ENCODE data around the gene USP22. TPM values are rescaled to one million over a fixed set of nuclear protein-coding genes. Genes with fewer than 3 reads are reported as not detected.
A peak's percentile ranks its signal among the peaks of the same experiment; 100 is the strongest.

USP22 gene
- total and polyA plus RNA-seq, 9 donors: 126 to 177 (median 151) TPM

- Histone ChIP-seq H3K36me3 (ENCODE audit: control insufficient read depth, insufficient read depth, low read length) (peaks cover 99% of the 10 kb centered on the region), H3K27ac (ENCODE audit: low read length) (no peak overlapping the region), H3K4me3 (ENCODE audit: low read length) (no peak overlapping the region), H3K4me1 (ENCODE audit: control insufficient read depth, insufficient read depth, low read length) (peaks cover 24% of the 10 kb centered on the region), H3K9me3 (replicated peaks; ENCODE audit: control insufficient read depth, low read depth, low read length) (no peaks in the 10 kb centered on the region), H3K27me3 (ENCODE audit: control insufficient read depth, insufficient read depth, low read length) (no peaks in the 10 kb centered on the region)
- no peak for DNase-seq
- 87% methylated on average over 7 of the region's 11 CpGs for WGBS (ENCODE audit: insufficient coverage)
Measured at GRCh38 chr17:21003007-21003621, 39.7 kb downstream of the USP22 start.

- Histone ChIP-seq H3K4me1 (ENCODE audit: control insufficient read depth, insufficient read depth, low read length) (peaks cover 24% of the 10 kb centered on the region), H3K4me3 (ENCODE audit: low read length) (no peak overlapping the region), H3K36me3 (ENCODE audit: control insufficient read depth, insufficient read depth, low read length) (peaks cover 98% of the 10 kb centered on the region), H3K27ac (ENCODE audit: low read length) (no peak overlapping the region), H3K9me3 (replicated peaks; ENCODE audit: control insufficient read depth, low read depth, low read length) (no peaks in the 10 kb centered on the region), H3K27me3 (ENCODE audit: control insufficient read depth, insufficient read depth, low read length) (no peaks in the 10 kb centered on the region)
- 92% methylated on average over 6 of the region's 26 CpGs for WGBS (ENCODE audit: insufficient coverage)
- no peak for DNase-seq
Measured at GRCh38 chr17:21002309-21003006, 40.4 kb downstream of the USP22 start.

GRCh38 chr17:21001813-21002221, 41.0 kb downstream of the USP22 start:
- Histone ChIP-seq H3K36me3 (ENCODE audit: control insufficient read depth, insufficient read depth, low read length) (peaks cover 92% of the 10 kb centered on the region), H3K27me3 (ENCODE audit: control insufficient read depth, insufficient read depth, low read length) (no peaks in the 10 kb centered on the region), H3K9me3 (replicated peaks; ENCODE audit: control insufficient read depth, low read depth, low read length) (no peaks in the 10 kb centered on the region), H3K4me3 (ENCODE audit: low read length) (no peak overlapping the region), H3K4me1 (ENCODE audit: control insufficient read depth, insufficient read depth, low read length) (peaks cover 24% of the 10 kb centered on the region), H3K27ac (ENCODE audit: low read length) (peak overlapping the region; percentile 44)
- 63% methylated on average over 9 of the region's 12 CpGs for WGBS (ENCODE audit: insufficient coverage)
- DNase-seq: no peak

GRCh38 chr17:21001111-21001812, 41.5 kb downstream of the USP22 start:
- Histone ChIP-seq H3K4me1 (ENCODE audit: control insufficient read depth, insufficient read depth, low read length) (peaks cover 24% of the 10 kb centered on the region), H3K27ac (ENCODE audit: low read length) (no peak overlapping the region), H3K4me3 (ENCODE audit: low read length) (no peak overlapping the region), H3K27me3 (ENCODE audit: control insufficient read depth, insufficient read depth, low read length) (no peaks in the 10 kb centered on the region), H3K9me3 (replicated peaks; ENCODE audit: control insufficient read depth, low read depth, low read length) (no peaks in the 10 kb centered on the region), H3K36me3 (ENCODE audit: control insufficient read depth, insufficient read depth, low read length) (peaks cover 87% of the 10 kb centered on the region)
- 55% methylated on average over 6 of the region's 7 CpGs for WGBS (ENCODE audit: insufficient coverage)
- DNase-seq: no peak

- H3K36me3 ChIP-seq (ENCODE audit: control insufficient read depth, insufficient read depth, low read length): peaks cover 74% of the 10 kb centered on the region
- no peak for DNase-seq
Measured at GRCh38 chr17:20999841-21000532, 42.8 kb downstream of the USP22 start.

GRCh38 chr17:20999044-20999573, 43.7 kb downstream of the USP22 start:
- no peaks in the 10 kb centered on the region for H3K9me3 ChIP-seq (replicated peaks; ENCODE audit: control insufficient read depth, low read depth, low read length)
- H3K4me1 ChIP-seq (ENCODE audit: control insufficient read depth, insufficient read depth, low read length): peaks cover 24% of the 10 kb centered on the region
- WGBS (ENCODE audit: insufficient coverage): 39% methylated on average over 10 of the region's 16 CpGs
- DNase-seq: no peak
- no peak overlapping the region for H3K27ac ChIP-seq (ENCODE audit: low read length)
- H3K4me3 ChIP-seq (ENCODE audit: low read length): no peak overlapping the region
- no peaks in the 10 kb centered on the region for H3K27me3 ChIP-seq (ENCODE audit: control insufficient read depth, insufficient read depth, low read length)
- peaks cover 65% of the 10 kb centered on the region for H3K36me3 ChIP-seq (ENCODE audit: control insufficient read depth, insufficient read depth, low read length)

More at GRCh38 chr17:20999841-21000532, 42.8 kb downstream of the USP22 start:
- Histone ChIP-seq H3K4me1 (ENCODE audit: control insufficient read depth, insufficient read depth, low read length) (peaks cover 24% of the 10 kb centered on the region), H3K27me3 (ENCODE audit: control insufficient read depth, insufficient read depth, low read length) (no peaks in the 10 kb centered on the region), H3K27ac (ENCODE audit: low read length) (no peak overlapping the region), H3K4me3 (ENCODE audit: low read length) (no peak overlapping the region), H3K9me3 (replicated peaks; ENCODE audit: control insufficient read depth, low read depth, low read length) (no peaks in the 10 kb centered on the region)
- WGBS (ENCODE audit: insufficient coverage): 82% methylated on average over 7 of the region's 13 CpGs

GRCh38 chr17:20998571-20999043, 44.2 kb downstream of the USP22 start:
- Histone ChIP-seq H3K27ac (ENCODE audit: low read length) (no peak overlapping the region), H3K4me1 (ENCODE audit: control insufficient read depth, insufficient read depth, low read length) (peaks cover 24% of the 10 kb centered on the region), H3K4me3 (ENCODE audit: low read length) (no peak overlapping the region), H3K36me3 (ENCODE audit: control insufficient read depth, insufficient read depth, low read length) (peaks cover 60% of the 10 kb centered on the region), H3K9me3 (replicated peaks; ENCODE audit: control insufficient read depth, low read depth, low read length) (no peaks in the 10 kb centered on the region), H3K27me3 (ENCODE audit: control insufficient read depth, insufficient read depth, low read length) (no peaks in the 10 kb centered on the region)
- 11% methylated on average over 1 of the region's 5 CpGs for WGBS (ENCODE audit: insufficient coverage)
- no peak for DNase-seq

GRCh38 chr17:20997711-20998570, 44.9 kb downstream of the USP22 start:
- DNase-seq: no peak
- WGBS (ENCODE audit: insufficient coverage): 66% methylated on average over 19 of the region's 22 CpGs
- H3K4me1 ChIP-seq (ENCODE audit: control insufficient read depth, insufficient read depth, low read length): peaks cover 27% of the 10 kb centered on the region

More at GRCh38 chr17:20997711-20998570, 44.9 kb downstream of the USP22 start:
- Histone ChIP-seq H3K27ac (ENCODE audit: low read length) (no peak overlapping the region), H3K4me3 (ENCODE audit: low read length) (no peak overlapping the region), H3K9me3 (replicated peaks; ENCODE audit: control insufficient read depth, low read depth, low read length) (no peaks in the 10 kb centered on the region), H3K36me3 (ENCODE audit: control insufficient read depth, insufficient read depth, low read length) (peaks cover 53% of the 10 kb centered on the region), H3K27me3 (ENCODE audit: control insufficient read depth, insufficient read depth, low read length) (no peaks in the 10 kb centered on the region)
